GOT3 (cell line): ENCODE measurements around the gene CPSF4.
"Not testable (repeated sequence)": the region's sequence is repeated elsewhere in the genome, so short reads cannot be mapped to it uniquely, and the experiment has no call there.

Experiments
- DNase-seq: peaks from one replicate; lab custom pipeline; 2025; ENCODE audit warnings: mixed read lengths; lab: John Stamatoyannopoulos, UW

Gene CPSF4

DNA sequence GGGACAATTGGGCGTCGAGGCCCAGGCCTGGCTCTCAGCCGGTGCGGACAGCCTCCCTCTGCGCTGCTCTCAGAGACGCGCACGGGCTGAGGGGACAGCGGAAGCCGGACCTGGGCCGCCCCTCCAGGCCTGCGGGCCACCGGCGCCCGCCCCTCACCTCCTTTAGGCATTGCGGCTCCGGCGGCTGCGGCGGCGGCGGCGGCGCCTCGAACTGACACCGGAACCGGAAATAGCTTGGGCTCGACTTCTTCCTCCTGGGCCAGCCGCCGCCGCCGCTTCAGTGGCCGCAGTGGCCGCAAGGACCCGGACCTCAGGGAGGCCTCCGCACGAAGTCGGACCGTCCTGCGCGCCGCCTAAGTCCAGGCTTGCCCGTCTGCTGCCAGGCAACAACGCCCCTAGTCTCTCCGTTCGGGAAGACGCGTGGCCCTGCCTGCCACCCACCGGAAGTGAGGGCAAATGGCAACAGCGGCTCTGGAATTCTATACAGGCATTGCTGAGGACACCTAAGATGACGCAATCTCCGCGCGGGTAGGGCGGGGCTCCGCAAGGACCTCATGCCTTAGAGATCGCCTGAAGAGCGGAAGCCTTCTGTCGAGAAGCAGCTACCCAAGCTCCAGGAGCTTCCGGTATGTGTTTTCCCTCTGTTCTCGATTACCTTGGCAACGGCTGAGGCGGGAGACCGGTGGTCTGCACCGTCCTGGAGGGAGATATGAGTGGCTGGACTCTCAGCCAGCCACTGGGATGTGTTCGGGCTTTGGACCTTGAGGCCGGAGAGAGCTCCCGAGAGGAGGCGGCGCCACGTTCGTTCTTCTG is 30.2 kb upstream of the CPSF4 start, which contains the start of the genes BUD31 and PDAP1:
BUD31 (plus strand) TSS at position 591 of the 813 bp plus-strand sequence. CDS start 2,124 bp downstream, outside the sequence.
PDAP1 (minus strand) TSS at position 219 of the 813 bp plus-strand sequence; CDS start at position 170, 49 bp downstream.
- DNase-seq = peak; percentile 85

DNA sequence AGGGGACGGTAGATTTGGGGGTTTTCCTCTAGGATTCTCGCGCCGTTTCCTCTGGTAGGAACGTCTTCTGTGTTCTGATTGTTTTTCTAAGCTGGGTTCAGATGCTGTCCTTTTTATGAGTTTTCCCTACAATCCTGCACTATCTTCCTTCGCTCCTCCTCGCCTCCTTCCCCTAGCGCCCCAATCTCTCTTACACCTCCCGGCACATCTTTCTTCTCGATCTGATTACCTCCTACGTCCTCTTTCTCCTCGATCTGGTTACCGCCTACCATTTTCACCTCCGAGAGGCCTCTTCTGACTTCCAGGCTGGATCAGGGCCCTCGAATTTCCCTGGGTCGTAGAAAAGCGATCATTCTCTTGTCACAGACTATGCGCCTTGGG is 29.6 kb upstream of the CPSF4 start:
- DNase-seq = no peak

DNA sequence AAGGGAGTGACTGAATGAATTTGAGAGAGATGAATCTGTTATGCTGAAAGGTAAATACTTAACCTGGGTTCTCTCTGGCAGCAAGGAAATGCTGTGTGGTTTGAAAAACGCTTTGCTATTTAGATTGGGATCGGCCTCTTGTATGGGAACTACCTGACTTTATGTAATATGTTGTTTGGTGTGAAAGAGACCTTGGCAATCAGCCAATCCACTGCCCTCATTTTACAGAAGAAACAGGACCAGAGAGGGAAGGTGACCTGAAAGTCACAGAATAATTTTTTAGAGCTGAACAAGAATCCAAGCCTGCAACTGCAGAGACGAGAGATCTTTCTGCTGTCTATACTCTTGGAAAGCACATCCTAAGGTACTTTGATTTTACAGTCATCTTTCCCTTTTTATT is 28.9 kb upstream of the CPSF4 start:
- DNase-seq = no peak

DNA sequence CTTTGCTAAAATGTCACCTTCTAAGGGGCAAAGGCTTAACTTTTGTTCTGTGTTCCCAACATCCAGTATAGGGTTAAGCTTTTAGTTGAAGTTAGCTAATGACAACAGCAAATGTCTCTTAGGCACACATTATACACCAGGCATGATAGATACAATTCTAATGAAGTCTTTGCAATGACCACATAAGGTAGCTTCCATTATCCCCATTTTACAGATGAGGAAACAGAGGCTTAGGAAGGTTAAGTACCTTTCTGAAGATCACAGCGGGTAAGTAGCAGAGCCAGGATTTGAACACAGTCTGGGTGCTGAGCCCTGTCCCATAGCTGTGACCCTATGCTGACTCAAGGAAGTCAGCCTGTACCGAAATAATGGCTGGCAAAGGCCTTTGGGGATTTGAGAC is 28.1 kb upstream of the CPSF4 start:
- DNase-seq = no peak

DNA sequence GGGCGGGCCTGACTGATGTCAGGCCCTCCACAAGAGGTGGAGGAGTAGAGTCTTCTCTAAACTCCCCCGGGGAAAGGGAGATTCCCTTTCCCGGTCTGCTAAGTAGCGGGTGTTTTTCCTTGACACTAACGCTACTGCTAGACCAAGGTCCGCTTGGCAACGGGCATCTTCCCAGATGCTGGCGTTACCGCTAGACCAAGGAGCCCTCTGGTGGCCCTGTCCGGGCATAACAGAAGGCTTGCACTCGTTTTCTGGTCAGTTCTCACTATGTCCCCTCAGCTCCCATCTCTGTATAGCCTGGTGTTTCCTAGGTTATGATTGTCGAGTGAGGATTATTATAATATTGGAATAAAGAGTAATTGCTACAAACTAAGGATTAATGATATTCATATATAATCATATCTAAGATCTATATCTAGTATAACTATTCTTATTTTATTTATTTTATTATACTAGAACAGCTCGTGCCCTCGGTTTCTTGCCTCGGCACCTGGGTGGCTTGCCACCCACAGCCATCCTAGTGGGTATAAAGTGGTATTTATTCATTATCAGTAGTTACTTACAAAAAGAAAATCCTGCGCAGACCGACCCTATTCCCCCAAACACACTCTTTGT is 23.1 kb upstream of the CPSF4 start:
- not testable (repeated sequence) for DNase-seq

DNA sequence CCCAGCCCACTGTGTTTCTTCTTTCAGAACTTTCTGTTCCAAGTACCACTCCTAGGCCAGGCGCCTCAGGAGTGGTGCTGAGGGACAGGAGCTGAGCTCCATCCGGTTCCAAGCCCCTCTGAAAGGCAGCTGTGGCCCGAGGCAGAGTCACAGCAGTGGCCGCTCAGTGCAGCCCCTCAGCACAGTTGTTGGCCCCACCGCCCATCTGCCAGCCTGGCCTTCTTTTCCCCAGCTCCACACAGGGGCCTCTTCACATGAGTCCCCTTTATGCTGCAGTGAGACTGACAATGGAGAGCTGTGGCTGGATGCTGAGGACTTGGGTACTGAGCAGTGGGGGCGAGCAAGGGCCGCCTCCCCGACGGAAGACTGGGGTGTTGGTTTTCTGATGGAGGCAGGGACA is 20.5 kb upstream of the CPSF4 start:
- no peak for DNase-seq

DNA sequence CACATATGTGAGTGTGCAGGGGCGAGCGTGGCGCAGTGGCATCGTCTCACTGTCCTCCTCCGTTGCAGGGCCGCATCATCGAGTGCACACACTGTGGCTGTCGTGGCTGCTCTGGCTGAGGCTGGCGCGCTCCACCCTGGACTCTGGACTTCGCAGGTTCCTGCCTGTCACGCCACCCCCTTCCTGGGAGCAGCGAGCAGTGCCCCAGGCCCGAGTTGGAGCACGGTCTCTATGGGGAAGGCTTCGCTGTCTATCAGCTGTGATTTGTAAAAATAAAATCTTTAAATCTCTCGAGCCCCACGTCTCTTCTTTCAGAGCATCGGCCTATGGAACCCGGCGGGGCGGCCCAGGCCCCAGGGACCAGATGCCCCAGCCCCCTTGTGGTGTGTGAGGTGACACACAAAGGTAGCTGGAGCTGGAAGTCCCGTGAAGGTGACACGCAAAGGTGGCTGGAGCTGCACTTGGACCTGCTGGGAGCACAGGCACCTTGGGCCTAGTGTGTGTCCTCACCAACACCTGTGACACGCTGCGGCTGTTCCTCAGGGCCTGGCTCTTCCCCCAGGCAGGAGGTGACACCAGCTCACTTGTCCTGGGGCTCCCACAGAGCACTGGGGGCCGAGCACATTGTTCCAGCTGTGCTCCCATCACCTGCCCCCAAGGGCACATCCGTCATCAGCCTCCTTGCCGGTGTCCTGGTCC is 19.3 kb upstream of the CPSF4 start:
- DNase-seq = no peak

DNA sequence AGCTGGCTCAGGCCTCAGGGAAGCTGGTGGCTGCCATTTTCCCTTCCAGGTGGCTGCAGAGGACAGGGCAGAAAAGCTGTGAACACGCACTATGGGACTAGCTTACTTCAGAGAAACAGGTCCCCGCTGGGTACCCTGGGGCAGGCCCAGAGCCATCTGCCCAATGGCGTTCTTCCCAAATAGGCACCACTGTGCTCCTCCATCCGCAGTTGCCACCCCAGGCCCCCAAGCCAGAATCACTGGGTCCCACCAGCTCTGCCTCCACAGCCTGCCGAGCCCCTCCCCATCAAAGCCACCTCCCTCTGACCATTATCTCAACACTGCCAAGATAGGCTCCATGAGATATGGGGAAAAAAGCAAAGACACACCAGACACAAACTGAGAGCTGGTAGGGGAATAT is 18.5 kb upstream of the CPSF4 start:
- no peak for DNase-seq

DNA sequence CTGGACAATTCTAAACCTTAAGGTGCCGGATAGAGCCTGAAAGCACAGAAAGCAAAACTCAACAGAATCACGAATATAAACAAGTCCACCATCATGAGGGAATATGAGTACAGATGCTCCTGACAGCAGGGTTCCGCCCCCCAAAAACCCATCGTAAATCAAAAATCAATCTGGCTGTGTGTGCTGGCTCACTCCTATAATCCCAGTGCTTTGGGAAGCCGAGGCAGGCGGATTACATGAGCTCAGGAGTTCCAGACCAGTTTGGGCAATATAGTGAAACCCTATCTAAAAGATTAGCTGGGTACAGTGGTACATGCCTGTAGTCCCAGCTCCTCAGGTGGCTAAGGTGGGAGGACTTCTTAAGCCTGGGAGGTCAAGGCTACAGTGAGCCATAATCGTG is 17.8 kb upstream of the CPSF4 start:
- DNase-seq = no peak

DNA sequence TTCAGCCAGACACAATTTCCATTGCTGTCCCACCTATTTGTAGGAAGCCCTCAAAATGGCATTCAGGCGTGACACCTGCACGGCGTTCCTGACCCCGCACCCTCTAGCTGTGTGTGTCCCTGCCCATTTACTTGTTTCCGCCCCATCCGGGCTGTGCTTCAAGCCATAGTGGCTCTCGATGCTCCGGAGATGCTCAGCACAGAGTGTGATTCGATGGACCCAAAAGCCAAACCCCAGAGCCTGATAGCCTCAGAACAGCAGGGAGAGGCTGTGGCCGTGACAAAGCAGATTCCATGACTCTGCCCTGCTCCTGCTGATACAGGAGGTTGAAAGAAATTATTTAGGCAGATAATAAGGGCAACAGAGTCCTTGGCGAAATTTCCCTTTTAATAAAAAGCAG is 16.6 kb upstream of the CPSF4 start:
- DNase-seq = no peak

DNA sequence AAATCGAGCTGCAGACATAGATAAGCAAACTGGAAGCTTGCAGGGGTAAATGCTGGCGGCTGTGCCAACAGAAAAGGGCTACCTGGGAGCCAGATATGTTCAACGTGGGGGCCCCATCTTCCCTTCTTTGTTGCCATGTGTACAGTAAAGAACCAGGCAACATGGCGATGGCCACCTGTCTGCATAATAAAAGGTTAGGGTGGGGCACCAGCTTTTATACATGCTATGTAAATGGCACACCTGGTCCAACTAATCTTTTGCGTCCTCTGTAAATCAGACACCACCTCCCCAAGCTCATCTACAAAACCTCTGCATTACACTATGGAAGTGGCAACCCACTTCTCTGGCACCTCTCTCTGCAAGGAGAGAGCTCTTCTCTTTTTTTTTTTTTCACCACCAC is 16.1 kb upstream of the CPSF4 start:
- no peak for DNase-seq

DNA sequence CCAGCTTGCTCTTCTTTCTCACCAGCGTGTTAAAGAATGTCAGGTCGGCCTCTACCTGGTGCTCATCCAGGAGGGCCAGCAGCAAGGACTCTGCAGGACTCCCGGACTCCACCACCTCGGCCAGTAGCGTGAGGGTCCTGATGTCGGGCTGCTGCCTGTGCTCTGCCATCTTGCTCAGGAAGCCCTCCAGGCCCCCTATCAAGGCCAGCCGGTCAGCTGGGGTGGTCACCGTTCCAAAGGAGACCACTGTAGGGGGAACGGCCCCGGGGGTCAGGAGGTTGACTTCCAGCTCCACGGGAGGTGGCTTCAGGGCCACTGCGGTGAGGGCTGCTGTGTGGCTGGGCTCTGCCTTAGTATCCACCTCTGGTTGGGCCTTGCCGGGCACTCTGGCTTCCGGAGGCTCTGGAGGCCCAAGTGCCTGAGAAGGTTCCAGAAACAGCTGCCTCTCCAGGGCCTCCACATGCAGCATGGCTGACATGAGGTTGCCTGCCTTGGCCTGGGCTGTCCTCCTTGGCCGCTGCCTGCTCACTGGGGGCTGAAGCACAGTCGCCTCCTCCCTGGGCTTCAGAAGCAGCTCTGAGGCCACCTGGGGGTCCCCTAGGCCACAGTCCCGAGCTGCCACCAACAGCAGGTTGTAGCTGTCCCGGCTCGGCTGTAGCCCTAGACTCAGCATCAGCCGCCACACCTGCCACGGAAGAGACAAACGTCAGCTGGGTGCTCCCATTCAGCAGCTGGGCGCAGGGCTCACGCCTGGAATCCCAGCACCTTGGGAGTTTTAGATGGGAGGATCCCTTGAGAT is 13.6 kb upstream of the CPSF4 start:
- no peak for DNase-seq

DNA sequence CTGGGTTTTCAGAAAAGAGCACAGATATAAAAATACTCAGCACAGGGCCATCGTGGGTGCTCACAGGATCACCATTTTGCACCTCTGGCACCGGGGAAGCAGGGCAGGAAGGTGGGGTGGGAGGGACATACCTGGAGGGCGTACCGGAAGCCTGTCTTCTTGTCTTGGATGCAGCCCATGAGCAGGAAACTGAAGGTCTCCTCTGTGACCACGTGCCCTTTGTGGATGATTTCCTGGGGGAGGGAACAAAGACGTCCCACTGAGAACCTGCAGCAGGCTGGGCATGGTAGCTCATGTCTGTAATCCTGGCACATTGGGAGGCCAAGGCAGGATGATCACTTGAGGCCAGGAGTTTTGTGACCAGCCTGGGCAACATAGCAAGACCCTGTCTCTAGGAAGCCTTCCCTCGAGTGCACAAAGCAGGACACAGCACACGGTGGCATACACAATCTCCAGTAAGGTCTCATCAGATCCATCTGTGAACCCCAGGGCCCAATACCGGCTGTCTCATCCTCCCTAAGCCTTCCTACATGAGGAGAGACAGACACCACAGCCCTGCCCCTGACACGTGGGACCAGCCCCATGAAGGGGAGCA is 9.7 kb upstream of the CPSF4 start:
- DNase-seq = no peak

DNA sequence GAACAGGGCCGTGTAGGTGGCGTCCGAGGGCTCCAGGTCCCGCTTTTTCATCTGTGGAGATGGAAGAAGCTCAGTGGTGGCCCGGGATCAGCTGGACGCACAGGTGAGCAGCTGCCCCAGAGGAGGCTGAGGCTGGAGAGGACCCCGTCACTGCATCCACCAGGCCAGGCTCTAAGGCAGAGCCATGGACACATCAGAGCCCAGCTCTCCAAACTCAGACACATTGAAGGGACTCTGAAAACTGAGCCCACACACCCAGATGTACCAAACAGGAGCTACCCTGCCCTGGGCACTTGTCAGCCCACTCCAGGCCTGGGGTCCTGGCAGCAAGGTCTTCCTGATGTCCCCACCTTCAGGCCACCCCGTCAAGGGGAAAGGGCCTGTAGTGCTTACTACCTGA is 9.0 kb upstream of the CPSF4 start:
- no peak for DNase-seq

DNA sequence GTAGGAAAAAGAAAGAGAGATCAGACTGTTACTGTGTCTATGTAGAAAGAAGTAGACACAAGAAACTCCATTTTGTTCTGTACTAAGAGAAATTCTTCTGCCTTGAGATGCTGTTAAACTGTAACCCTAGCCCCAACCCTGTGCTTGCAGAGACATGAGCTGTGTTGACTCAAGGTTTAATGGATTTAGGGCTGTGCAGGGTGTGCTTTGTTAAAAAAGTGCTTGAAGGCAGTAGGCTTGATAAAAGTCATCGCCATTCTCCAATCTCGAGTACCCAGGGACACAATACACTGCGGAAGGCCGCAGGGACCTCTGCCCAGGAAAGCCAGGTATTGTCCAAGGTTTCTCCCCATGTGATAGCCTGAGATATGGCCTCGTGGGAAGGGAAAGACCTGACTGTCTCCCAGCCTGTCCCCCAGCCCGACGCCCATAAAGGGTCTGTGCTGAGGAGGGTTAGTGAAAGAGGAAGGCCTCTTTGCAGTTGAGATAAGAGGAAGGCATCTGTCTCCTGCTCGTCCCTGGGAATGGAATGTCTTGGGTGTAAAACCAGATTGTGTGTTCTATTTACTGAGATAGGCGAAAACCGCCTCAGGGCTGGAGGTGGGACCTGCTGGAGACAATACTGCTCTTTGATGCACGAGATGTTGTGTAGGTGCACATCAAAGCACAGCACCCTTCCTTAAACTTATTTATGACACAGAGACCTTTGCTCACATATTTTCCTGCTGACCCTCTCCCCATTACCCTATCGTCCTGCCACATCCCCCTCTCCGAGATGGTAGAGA is 6.8 kb upstream of the CPSF4 start:
- not testable (repeated sequence) for DNase-seq

DNA sequence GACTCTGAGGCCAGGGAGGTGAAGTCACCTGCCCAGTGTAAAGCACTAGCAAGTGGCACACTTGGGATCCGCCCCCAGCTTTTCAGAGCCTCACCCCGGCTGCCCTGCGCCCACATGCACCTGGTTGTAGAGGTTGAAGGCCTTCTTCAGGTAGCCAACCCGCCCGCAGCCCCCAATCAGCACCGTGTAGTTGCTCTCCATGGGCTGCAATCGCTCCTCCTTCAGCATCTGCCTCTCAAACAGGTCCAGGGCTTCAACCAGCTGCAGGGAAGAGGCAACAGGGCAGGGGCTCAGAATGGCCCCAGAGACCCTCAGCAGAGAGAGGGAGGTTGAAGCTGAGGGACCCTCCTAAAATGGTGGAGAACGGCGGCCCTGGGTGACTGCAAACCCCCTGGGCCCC is 5.6 kb upstream of the CPSF4 start:
- DNase-seq = no peak

DNA sequence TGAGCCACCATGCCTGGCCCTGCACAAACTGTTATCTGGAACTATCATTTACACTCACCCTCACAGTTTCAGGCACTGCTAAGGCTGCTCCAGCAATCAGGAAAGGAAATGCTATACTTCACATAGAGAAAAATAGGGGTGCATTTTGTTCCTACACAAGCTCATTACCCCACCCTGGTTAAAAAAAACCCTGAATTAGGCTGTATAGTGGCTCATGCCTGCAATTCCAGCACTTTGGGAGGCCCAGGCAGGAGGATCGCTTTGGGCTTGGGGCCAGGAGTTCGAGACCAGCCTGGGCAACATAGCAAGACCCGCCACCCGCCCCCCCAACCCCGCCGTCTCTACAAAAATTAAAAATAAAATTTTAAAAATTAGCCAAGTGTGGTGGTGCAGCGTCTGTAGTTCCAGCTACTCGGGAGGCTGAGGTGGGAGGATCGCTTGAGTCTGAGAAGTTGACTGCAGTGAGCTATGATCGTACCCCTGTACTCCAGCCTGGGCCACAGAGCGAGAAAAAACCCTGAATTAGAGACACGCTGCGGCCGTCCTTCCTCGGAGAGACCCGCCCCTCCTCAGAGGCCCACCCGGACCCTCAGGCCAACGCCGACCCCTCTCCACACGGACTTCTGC is 684 bp upstream of the CPSF4 start:
- no peak for DNase-seq

DNA sequence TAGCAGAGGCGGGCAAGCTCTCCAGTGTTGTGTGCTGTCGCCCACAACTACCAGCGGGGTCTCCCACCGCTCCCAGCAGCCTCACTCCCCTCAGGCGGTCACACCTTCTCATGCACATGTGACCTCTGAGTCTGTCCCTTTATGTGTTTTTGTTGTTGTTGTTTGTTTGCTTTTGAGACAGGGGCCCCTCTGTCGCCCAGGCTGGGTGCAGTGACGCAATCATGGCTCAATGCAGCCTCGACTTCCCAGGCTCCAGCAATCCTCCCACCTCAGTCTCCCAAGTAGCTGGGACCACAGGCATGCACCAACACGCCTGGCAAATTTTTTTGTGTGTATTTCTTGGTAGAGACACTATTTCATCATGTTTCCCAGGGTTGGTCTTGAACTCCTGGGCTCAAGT is 1.5 kb downstream of the CPSF4 start:
- no peak for DNase-seq

DNA sequence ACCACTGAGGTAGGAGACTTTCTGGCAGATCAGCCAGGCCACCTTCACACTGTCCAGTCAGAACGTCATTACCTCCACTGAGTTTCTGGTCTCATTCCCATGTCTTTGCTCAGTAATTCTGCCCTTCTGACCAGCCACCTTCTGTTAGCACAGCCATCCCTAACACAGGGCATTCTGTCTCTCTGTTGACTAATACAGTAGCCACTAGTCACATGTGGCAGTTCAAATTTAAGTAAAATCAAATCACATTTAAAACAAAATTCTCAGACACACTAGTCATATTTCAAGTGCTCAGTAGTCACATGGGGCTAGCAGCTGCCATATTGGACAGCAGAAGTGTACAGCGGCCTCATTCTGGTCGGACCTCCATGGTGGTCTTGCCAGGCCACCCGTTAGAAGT is 7.4 kb downstream of the CPSF4 start:
- no peak for DNase-seq

DNA sequence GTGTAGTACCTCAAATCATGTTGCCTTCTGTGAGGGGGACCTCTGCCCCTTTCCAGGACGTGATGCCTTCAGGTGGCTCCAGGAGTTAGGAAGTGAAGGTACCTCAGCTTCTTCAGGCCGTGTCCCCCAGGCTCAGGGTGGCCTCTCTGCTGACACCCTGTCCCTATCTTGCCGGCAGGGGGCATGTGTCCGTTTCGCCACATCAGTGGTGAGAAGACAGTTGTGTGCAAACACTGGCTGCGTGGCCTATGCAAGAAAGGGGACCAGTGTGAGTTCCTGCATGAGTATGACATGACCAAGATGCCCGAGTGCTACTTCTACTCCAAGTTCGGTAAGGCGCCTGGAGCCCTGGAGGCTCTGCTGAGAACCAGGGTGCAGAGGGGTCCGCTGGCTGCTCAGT is 9.2 kb downstream of the CPSF4 start:
- no peak for DNase-seq

DNA sequence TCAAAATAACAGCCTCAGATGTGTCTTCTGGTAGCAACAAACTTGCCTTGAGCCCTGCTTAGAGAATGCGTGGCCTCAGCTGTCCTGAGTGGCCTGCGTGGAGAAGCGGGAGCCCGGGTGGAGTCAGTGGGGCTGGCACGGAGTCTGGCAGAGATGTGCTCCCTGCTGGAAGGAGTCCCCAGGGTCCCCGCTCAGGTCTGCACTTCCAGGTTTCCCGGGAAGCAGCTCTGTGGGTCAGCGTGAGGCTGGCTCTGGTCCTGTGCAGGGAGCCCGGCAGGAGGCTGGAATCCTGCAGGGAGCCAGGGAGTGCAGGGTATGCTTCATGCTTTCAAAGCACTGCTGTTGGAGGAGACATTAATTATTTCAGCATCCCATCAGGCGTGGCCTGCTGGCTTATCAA is 10.1 kb downstream of the CPSF4 start:
- DNase-seq = no peak
